Spinal cord (tissue), 10 donors: ENCODE measurements around the gene JUND. TPM values are rescaled to one million over a fixed set of nuclear protein-coding genes. Genes with fewer than 3 reads are reported as not detected.

Experiments used
- DNase-seq, 6 donors: peaks; one replicate each; pipeline versions ENCODE4 v3.0.0 to v3.0.0-alpha.2; 2013 to 2015; ENCODE audit warnings: low spot score in 6 of 6, low read depth in 4 of 6
- H3K27ac ChIP-seq: one replicate; pipeline ENCODE4 v1.5.1; 2013; ENCODE audit warnings: low read depth, low read length, control low read depth
- H3K27me3 ChIP-seq: one replicate; pipeline ENCODE4 v1.6.1; 2013; ENCODE audit warnings: low read length; ENCODE audit not compliant: control insufficient read depth, insufficient read depth
- H3K36me3 ChIP-seq: one replicate; pipeline ENCODE4 v1.6.1; 2013; ENCODE audit warnings: low read length; ENCODE audit not compliant: control insufficient read depth, insufficient read depth
- H3K4me1 ChIP-seq: one replicate; pipeline ENCODE4 v1.6.1; 2013; ENCODE audit warnings: low read length; ENCODE audit not compliant: control insufficient read depth, insufficient read depth
- H3K4me3 ChIP-seq: one replicate; pipeline ENCODE4 v1.5.1; 2013; ENCODE audit warnings: low read depth, low read length, control low read depth
- H3K9me3 ChIP-seq: one replicate; pipeline ENCODE4 v1.6.1; 2013; ENCODE audit warnings: low read length; ENCODE audit not compliant: control insufficient read depth, insufficient read depth
- WGBS: methylation state at CpG from one replicate; pipeline ENCODE4 v1.1.5; 2013; ENCODE audit warnings: missing lambda C conversion rate; ENCODE audit not compliant: insufficient coverage; 5-methylcytosine and 5-hydroxymethylcytosine counted together
- polyA plus RNA-seq, 2 donors: library from polyadenylated mRNA; unstranded; fragments of 120-200 nt; gene quantifications; one replicate each; pipeline ENCODE4 v1.2.1, GENCODE V29; 2013; ENCODE audit not compliant: insufficient read length in 2 of 2
- total RNA-seq, 2 donors: library from RNA; depleted of rRNA in 1 of 2; stranded (reverse); fragments of 120-200 nt in 1 of 2; fragments of >200 nt in 1 of 2; gene quantifications; one replicate each; pipeline versions ENCODE4 v1.2.3 to v1.2.4, GENCODE V29; 2013 to 2014
- donor health status: healthy.

Gene JUND
- total and polyA plus RNA-seq, 4 donors, result 73.2 to 136 (median 114) TPM

GRCh38 chr19:18252370-18252717, 29.1 kb downstream of the JUND start:
- no peak overlapping the region for H3K27ac ChIP-seq
- H3K4me3 ChIP-seq, result no peak overlapping the region
- H3K36me3 ChIP-seq, result peaks cover 9% of the 10 kb centered on the region
- H3K9me3 ChIP-seq, result no peaks in the 10 kb centered on the region
- peaks cover 8% of the 10 kb centered on the region for H3K4me1 ChIP-seq
- H3K27me3 ChIP-seq, result peaks cover 14% of the 10 kb centered on the region
- 81% methylated on average over 6 of the region's 7 CpGs for WGBS
- no peak for DNase-seq

GRCh38 chr19:18251587-18252369, 29.6 kb downstream of the JUND start:
- H3K36me3 ChIP-seq, result peaks cover 4% of the 10 kb centered on the region
- no peaks in the 10 kb centered on the region for H3K9me3 ChIP-seq
- peaks cover 14% of the 10 kb centered on the region for H3K27me3 ChIP-seq
- H3K27ac ChIP-seq, result no peak overlapping the region
- H3K4me3 ChIP-seq, result no peak overlapping the region
- DNase-seq, result peak; percentile 46 to 93 (median 58)
- H3K4me1 ChIP-seq, result peaks cover 8% of the 10 kb centered on the region
- WGBS, result 23% methylated on average over 13 of the region's 23 CpGs

- DNase-seq, result no peak
- Histone ChIP-seq H3K4me1 (peaks cover 3% of the 10 kb centered on the region), H3K36me3 (no peaks in the 10 kb centered on the region), H3K27me3 (peaks cover 8% of the 10 kb centered on the region), H3K9me3 (no peaks in the 10 kb centered on the region), H3K27ac (no peak overlapping the region), H3K4me3 (no peak overlapping the region)
- WGBS, result 97% methylated on average over 5 of the region's 5 CpGs
These were observed 31.6 kb downstream of the JUND start for GRCh38 chr19:18249834-18250233.

- Histone ChIP-seq H3K27me3 (no peaks in the 10 kb centered on the region), H3K9me3 (no peaks in the 10 kb centered on the region), H3K27ac (no peak overlapping the region), H3K4me1 (no peaks in the 10 kb centered on the region), H3K4me3 (no peak overlapping the region), H3K36me3 (no peaks in the 10 kb centered on the region)
- 76% methylated on average over 7 of the region's 7 CpGs for WGBS
- DNase-seq, result no peak
These were observed 36.1 kb downstream of the JUND start for GRCh38 chr19:18245297-18245696.

GRCh38 chr19:18239303-18239702, 42.1 kb downstream of the JUND start:
- H3K4me3 ChIP-seq, result no peak overlapping the region
- H3K36me3 ChIP-seq, result no peaks in the 10 kb centered on the region
- 30% methylated on average over 11 of the region's 12 CpGs for WGBS
- no peak overlapping the region for H3K27ac ChIP-seq
- peaks cover under 1% of the 10 kb centered on the region for H3K4me1 ChIP-seq
- no peak for DNase-seq
- H3K9me3 ChIP-seq, result no peaks in the 10 kb centered on the region
- H3K27me3 ChIP-seq, result peaks cover 8% of the 10 kb centered on the region

- Histone ChIP-seq H3K27me3 (peaks cover 30% of the 10 kb centered on the region), H3K36me3 (no peaks in the 10 kb centered on the region), H3K27ac (no peak overlapping the region), H3K4me1 (peaks cover 19% of the 10 kb centered on the region), H3K4me3 (no peak overlapping the region), H3K9me3 (no peaks in the 10 kb centered on the region)
- 44% methylated on average over 5 of the region's 6 CpGs for WGBS
- peak in 1 of 6 donors; percentile 42 for DNase-seq
These were observed 47.2 kb downstream of the JUND start for GRCh38 chr19:18234194-18234593.

- Histone ChIP-seq H3K36me3 (no peaks in the 10 kb centered on the region), H3K27ac (no peak overlapping the region), H3K4me3 (peak overlapping the region; percentile 16), H3K9me3 (no peaks in the 10 kb centered on the region), H3K27me3 (peaks cover 29% of the 10 kb centered on the region), H3K4me1 (peaks cover 19% of the 10 kb centered on the region)
- WGBS, result 8% methylated on average over 30 of the region's 37 CpGs
- DNase-seq, result peak in 3 of 6 donors; percentile 13 to 62 (median 28)
These were observed 48.1 kb downstream of the JUND start for GRCh38 chr19:18233224-18233825.

- Histone ChIP-seq H3K9me3 (no peaks in the 10 kb centered on the region), H3K36me3 (no peaks in the 10 kb centered on the region), H3K27me3 (peaks cover 29% of the 10 kb centered on the region), H3K4me3 (peak overlapping the region; percentile 16), H3K27ac (no peak overlapping the region), H3K4me1 (peaks cover 19% of the 10 kb centered on the region)
- under 1% methylated on average over 43 of the region's 46 CpGs for WGBS
- peak in 3 of 6 donors; percentile 35 to 89 (median 42) for DNase-seq
These were observed 48.7 kb downstream of the JUND start for GRCh38 chr19:18232540-18233223.

- no peak overlapping the region for H3K4me3 ChIP-seq
- no CpG with 5 or more reads among the region's 4 CpGs for WGBS
- no peaks in the 10 kb centered on the region for H3K9me3 ChIP-seq
- peaks cover 19% of the 10 kb centered on the region for H3K4me1 ChIP-seq
- H3K36me3 ChIP-seq, result no peaks in the 10 kb centered on the region
- H3K27me3 ChIP-seq, result peaks cover 33% of the 10 kb centered on the region
- DNase-seq, result no peak
- no peak overlapping the region for H3K27ac ChIP-seq
These were observed 49.6 kb downstream of the JUND start for GRCh38 chr19:18231775-18232174.
